Tibial artery (tissue), 4 donors: ENCODE results near the gene TSPAN3.

Experiments
- DNase-seq, 2 donors: peaks; one replicate each; pipeline ENCODE4 v3.0.0-alpha.2; 2019
- H3K27ac ChIP-seq, 2 donors: fragments of 200-600 bp; sonication (generic) in 1 of 2; 1 replicate in 1 of 2; 2 replicates in 1 of 2; pipeline ENCODE4 v1.5.1; 2018 to 2019; ENCODE audit warnings: mild to moderate bottlenecking in 1 of 2
- H3K27me3 ChIP-seq, 2 donors: fragments of 200-600 bp; sonication (generic) in 1 of 2; one replicate each; pipeline versions ENCODE4 v1.5.1 to v1.6.0; 2016 to 2019
- H3K36me3 ChIP-seq, 3 donors: fragments of 200-600 bp; sonication (generic) in 2 of 3; one replicate each; pipeline ENCODE4 v1.5.1; 2016 to 2019; ENCODE audit warnings: mild to moderate bottlenecking in 2 of 3
- H3K4me1 ChIP-seq, 4 donors: fragments of 200-600 bp; sonication (generic) in 2 of 4; 1 replicate in 3 of 4; 2 replicates in 1 of 4; pipeline ENCODE4 v1.5.1; 2016 to 2019
- H3K4me3 ChIP-seq, 2 donors: fragments of 200-600 bp; sonication (generic) in 1 of 2; 1 replicate in 1 of 2; 2 replicates in 1 of 2; pipeline ENCODE4 v1.5.1; 2018 to 2019; ENCODE audit warnings: mild to moderate bottlenecking in 2 of 2
- H3K9me3 ChIP-seq, 3 donors: fragments of 200-600 bp; sonication (generic) in 1 of 3; one replicate each; pipeline ENCODE4 v1.5.1; 2016 to 2019
- CTCF ChIP-seq, 2 experiments: fragments of 200-600 bp in 1 of 2; fragments of 450-650 bp in 1 of 2; IDR thresholded peaks; one replicate each; pipeline ENCODE4 v1.5.1; 2017 to 2019; ENCODE audit warnings: antibody characterized with exemption in 2 of 2, mild to moderate bottlenecking in 1 of 2, moderate library complexity in 1 of 2
- intact Hi-C: fragments of 100-400 bp; cut with DNase I; formaldehyde crosslinking; loops from one replicate; pipeline ENCODE4 v1.15.0; 2023; ENCODE audit warnings: low total_unique reads

TSPAN3 gene

GRCh38 chr15:77084436-77084835 is 13.5 kb upstream of the TSPAN3 start:
- TF ChIP-seq CTCF (IDR thresholded peaks at IDR 0.05), result no peak
- intact Hi-C loops, result no loop called here
- no peaks in the 10 kb centered on the region for H3K36me3 ChIP-seq
- no peak for DNase-seq
- no peak overlapping the region for H3K4me3 ChIP-seq
- H3K9me3 ChIP-seq, result no peaks in the 10 kb centered on the region
- peak overlapping the region; percentile 42 to 62 for H3K27ac ChIP-seq
- peaks cover 0 to 25% (median 5%) of the 10 kb centered on the region in 4 donors for H3K4me1 ChIP-seq
- no peaks in the 10 kb centered on the region for H3K27me3 ChIP-seq

DNA sequence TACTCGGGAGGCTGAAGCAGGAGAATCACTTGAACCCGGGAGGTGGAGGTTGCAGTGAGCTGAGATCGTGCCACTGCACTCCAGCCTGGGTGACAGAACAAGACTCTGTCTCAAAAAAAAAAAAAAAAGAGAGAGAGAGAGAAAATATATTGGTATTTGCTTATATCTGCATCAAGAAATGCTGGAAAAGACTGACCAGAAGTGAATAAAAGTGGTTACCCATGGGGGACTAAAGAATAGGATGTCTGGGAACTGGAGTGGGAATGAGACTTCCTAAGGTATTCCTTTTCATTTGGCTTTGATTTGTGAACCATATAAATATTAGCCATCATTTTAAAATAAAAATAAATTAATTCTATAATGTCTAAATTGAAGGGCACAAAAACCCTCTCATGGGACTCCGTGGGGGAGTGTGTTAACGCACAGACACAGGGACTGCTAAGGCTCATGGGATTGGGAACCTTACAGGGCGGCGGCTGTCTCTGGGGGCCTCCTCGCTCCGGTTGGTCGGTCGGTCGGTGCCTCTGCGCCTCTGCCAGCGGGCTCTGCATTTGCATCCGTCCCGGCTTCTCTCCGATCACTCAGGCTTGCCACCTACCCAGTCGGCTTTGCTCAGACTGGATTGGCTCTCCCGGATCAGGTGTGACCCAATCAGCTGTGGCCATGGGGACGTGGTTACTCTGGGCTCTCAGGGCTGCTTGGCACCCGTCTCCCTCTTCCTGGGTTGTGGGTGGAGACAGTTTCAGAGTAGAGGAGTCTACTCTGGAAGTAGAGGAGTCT is 12.7 kb upstream of the TSPAN3 start:
- DNase-seq, result peak; percentile 76 to 93
- no peaks in the 10 kb centered on the region for H3K36me3 ChIP-seq
- peak overlapping the region; percentile 33 to 45 for H3K4me3 ChIP-seq
- no peaks in the 10 kb centered on the region for H3K9me3 ChIP-seq
- intact Hi-C loops, result no loop called here
- peaks cover 0 to 25% (median 5%) of the 10 kb centered on the region in 4 donors for H3K4me1 ChIP-seq
- peak overlapping the region; percentile 42 to 62 for H3K27ac ChIP-seq
- no peaks in the 10 kb centered on the region for H3K27me3 ChIP-seq
- TF ChIP-seq CTCF (IDR thresholded peaks at IDR 0.05), result no peak

DNA sequence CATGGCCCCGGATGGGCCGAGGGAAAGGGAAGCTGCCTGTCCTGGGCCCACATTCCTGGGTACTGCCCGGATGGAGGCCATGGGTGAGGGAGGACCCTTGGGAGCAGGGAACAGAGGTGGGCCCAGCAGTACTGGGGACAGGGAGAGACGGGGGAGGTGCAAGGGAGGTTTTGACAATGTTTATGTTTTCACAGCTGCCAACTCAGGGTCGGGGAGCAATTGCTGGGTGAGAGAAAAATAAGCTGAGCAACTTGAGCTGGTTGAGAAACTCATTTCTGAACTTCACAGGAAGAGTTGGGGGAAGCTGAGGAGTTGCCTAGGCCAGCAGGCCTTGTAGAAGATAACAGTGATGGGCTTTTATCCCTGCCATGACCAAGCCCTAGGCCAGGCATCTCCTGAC is 11.1 kb upstream of the TSPAN3 start:
- TF ChIP-seq CTCF (IDR thresholded peaks at IDR 0.05), result no peak
- no peaks in the 10 kb centered on the region for H3K9me3 ChIP-seq
- intact Hi-C loops, result no loop called here
- peaks cover 0 to 25% (median 5%) of the 10 kb centered on the region in 4 donors for H3K4me1 ChIP-seq
- DNase-seq, result no peak
- H3K36me3 ChIP-seq, result no peaks in the 10 kb centered on the region
- no peaks in the 10 kb centered on the region for H3K27me3 ChIP-seq
- H3K27ac ChIP-seq, result no peak overlapping the region
- no peak overlapping the region for H3K4me3 ChIP-seq

- TF ChIP-seq CTCF (IDR thresholded peaks at IDR 0.05), result no peak
- intact Hi-C loops, result no loop called here
- Histone ChIP-seq H3K27ac (no peak overlapping the region), H3K4me1 (peaks cover 0 to under 1% (median 0%) of the 10 kb centered on the region in 4 donors), H3K4me3 (no peak overlapping the region), H3K36me3 (no peaks in the 10 kb centered on the region), H3K27me3 (no peaks in the 10 kb centered on the region), H3K9me3 (no peaks in the 10 kb centered on the region)
- DNase-seq, result no peak
Measured at GRCh38 chr15:77076323-77076915, 5.5 kb upstream of the TSPAN3 start.

- no peak for TF ChIP-seq CTCF (IDR thresholded peaks at IDR 0.05)
- DNase-seq, result no peak
- intact Hi-C loops, result no loop called here
- H3K4me3 ChIP-seq, result no peak overlapping the region
- peaks cover 0 to 4% (median 2%) of the 10 kb centered on the region in 4 donors for H3K4me1 ChIP-seq
- H3K9me3 ChIP-seq, result no peaks in the 10 kb centered on the region
- H3K27me3 ChIP-seq, result no peaks in the 10 kb centered on the region
- H3K36me3 ChIP-seq, result no peaks in the 10 kb centered on the region
- no peak overlapping the region for H3K27ac ChIP-seq
Measured at GRCh38 chr15:77075528-77075927, 4.6 kb upstream of the TSPAN3 start.
